Activated CD4-positive, alpha-beta T cell treated with anti-CD3 and anti-CD28 coated beads for 36 hours (primary cell): Measurements from ENCODE around the gene NANOGP8. TPM values are rescaled to one million over a fixed set of nuclear protein-coding genes. Genes with fewer than 3 reads are reported as not detected.

Source experiments
- ATAC-seq: fragments of 200-7000 bp; cut with Tn5 transposase; one replicate; pipeline ENCODE4 v1.10.0; 2021; ENCODE audit warnings: mild to moderate bottlenecking, moderate library complexity
- CTCF ChIA-PET: fragments of 350-600 bp; sonication (Branson Sonifier 250); formaldehyde crosslinking; loops from one replicate; lab custom pipeline; 2021; ENCODE audit warnings: antibody characterized with exemption; lab: Charles Lee
- POLR2A ChIA-PET: fragments of 350-600 bp; sonication (Branson Sonifier 250); formaldehyde crosslinking; loops from one replicate; lab custom pipeline; 2021; ENCODE audit warnings: antibody characterized with exemption, inconsistent platforms; lab: Charles Lee
- DNase-seq: peaks from one replicate; pipeline ENCODE4 v3.0.0-alpha.2; 2020
- H3K27ac Mint-ChIP-seq: one replicate; pipeline ENCODE4 v1.8.0; 2021; ENCODE audit warnings: mixed read lengths
- H3K27me3 Mint-ChIP-seq: one replicate; pipeline ENCODE4 v1.8.0; 2021; ENCODE audit warnings: mixed read lengths
- H3K36me3 Mint-ChIP-seq: one replicate; pipeline ENCODE4 v1.8.0; 2021; ENCODE audit warnings: low read depth, mixed read lengths
- H3K4me1 Mint-ChIP-seq: one replicate; pipeline ENCODE4 v1.8.0; 2021; ENCODE audit warnings: mixed read lengths
- H3K4me3 Mint-ChIP-seq: one replicate; pipeline ENCODE4 v1.8.0; 2021; ENCODE audit warnings: mild to moderate bottlenecking, moderate library complexity, mixed read lengths
- H3K9me3 Mint-ChIP-seq: one replicate; pipeline ENCODE4 v1.8.0; 2021; ENCODE audit warnings: low read depth, mixed read lengths
- intact Hi-C, 2 experiments: fragments of 100-400 bp; cut with DNase I in 1 of 2; cut with micrococcal nuclease in 1 of 2; formaldehyde crosslinking; loops; one replicate each; pipeline versions ENCODE4 v1.14.2 to v1.15.1; 2022 to 2024; cut with DNase I, micrococcal nuclease
- total RNA-seq, 2 experiments: library from RNA; stranded (reverse); gene quantifications; one replicate each; pipeline ENCODE4 v1.2.3, GENCODE V29; 2021

Gene NANOGP8
- total RNA-seq, 2 experiments from 2014 or later = not detected

- no peaks in the 10 kb centered on the region for H3K36me3 Mint-ChIP-seq
- POLR2A ChIA-PET = no interaction called here
These were observed 30.1 kb upstream of the NANOGP8 start for GRCh38 chr15:35115155-35115725.

GRCh38 chr15:35112346-35112745, 27.3 kb upstream of the NANOGP8 start:
- Mint-ChIP-seq H3K27me3 (no peaks in the 10 kb centered on the region), H3K36me3 (no peaks in the 10 kb centered on the region), H3K4me1 (no peaks in the 10 kb centered on the region), H3K27ac (no peak overlapping the region), H3K4me3 (no peak overlapping the region), H3K9me3 (no peaks in the 10 kb centered on the region)
- CTCF ChIA-PET = interaction anchor here (0.8 kb wide), 1 partner anchor 21 kb away, joined by 4 read pairs; no protein-coding TSS in a partner anchor
- intact Hi-C loops = no loop called here
- POLR2A ChIA-PET = no interaction called here
- ATAC-seq = no peak
- DNase-seq = no peak

More at GRCh38 chr15:35115155-35115725, 30.1 kb upstream of the NANOGP8 start:
- Mint-ChIP-seq H3K27me3 (no peaks in the 10 kb centered on the region), H3K9me3 (no peaks in the 10 kb centered on the region), H3K27ac (no peak overlapping the region), H3K4me3 (no peak overlapping the region), H3K4me1 (no peaks in the 10 kb centered on the region)
- CTCF ChIA-PET = no interaction called here
- DNase-seq (no peak), ATAC-seq (no peak)
- intact Hi-C loops = no loop called here

- Mint-ChIP-seq H3K4me1 (no peaks in the 10 kb centered on the region), H3K9me3 (no peaks in the 10 kb centered on the region), H3K4me3 (no peak overlapping the region), H3K27ac (no peak overlapping the region), H3K36me3 (no peaks in the 10 kb centered on the region), H3K27me3 (no peaks in the 10 kb centered on the region)
- intact Hi-C loops = no loop called here
- CTCF ChIA-PET = interaction anchor here (0.7 to 0.8 kb wide), 2 partner anchors 13 to 21 kb away, joined by 4 read pairs; no protein-coding TSS in a partner anchor
- POLR2A ChIA-PET = no interaction called here
- ATAC-seq (no peak), DNase-seq (no peak)
These were observed 26.8 kb upstream of the NANOGP8 start for GRCh38 chr15:35111861-35112260.

GRCh38 chr15:35108453-35108852, 23.4 kb upstream of the NANOGP8 start:
- POLR2A ChIA-PET = no interaction called here
- H3K4me1 Mint-ChIP-seq = no peaks in the 10 kb centered on the region

GRCh38 chr15:35107561-35107960, 22.5 kb upstream of the NANOGP8 start:
- ATAC-seq (no peak), DNase-seq (no peak)
- Mint-ChIP-seq H3K36me3 (no peaks in the 10 kb centered on the region), H3K27ac (no peak overlapping the region), H3K4me3 (no peak overlapping the region), H3K27me3 (no peaks in the 10 kb centered on the region), H3K4me1 (no peaks in the 10 kb centered on the region), H3K9me3 (no peaks in the 10 kb centered on the region)
- intact Hi-C loops = no loop called here
- CTCF ChIA-PET = interaction anchor here (0.7 kb wide), 1 partner anchor 1108 kb away, joined by 3 read pairs; no protein-coding TSS in a partner anchor
- POLR2A ChIA-PET = no interaction called here

More at GRCh38 chr15:35108453-35108852, 23.4 kb upstream of the NANOGP8 start:
- Mint-ChIP-seq H3K27ac (no peak overlapping the region), H3K27me3 (no peaks in the 10 kb centered on the region), H3K4me3 (no peak overlapping the region), H3K9me3 (no peaks in the 10 kb centered on the region), H3K36me3 (no peaks in the 10 kb centered on the region)
- no peak for ATAC-seq
- intact Hi-C loops = no loop called here
- CTCF ChIA-PET = no interaction called here
- DNase-seq = no peak

- intact Hi-C loops = no loop called here
- H3K27me3 Mint-ChIP-seq = no peaks in the 10 kb centered on the region
- no peak for DNase-seq
- H3K4me1 Mint-ChIP-seq = no peaks in the 10 kb centered on the region
- no peak for ATAC-seq
- ChIA-PET CTCF (no interaction called here), POLR2A (no interaction called here)
- H3K4me3 Mint-ChIP-seq = no peak overlapping the region
- no peaks in the 10 kb centered on the region for H3K36me3 Mint-ChIP-seq
- H3K9me3 Mint-ChIP-seq = no peaks in the 10 kb centered on the region
- no peak overlapping the region for H3K27ac Mint-ChIP-seq
These were observed 22.0 kb upstream of the NANOGP8 start for GRCh38 chr15:35107122-35107521.

GRCh38 chr15:35104526-35105147, 19.5 kb upstream of the NANOGP8 start:
- ChIA-PET CTCF (no interaction called here), POLR2A (no interaction called here)
- Mint-ChIP-seq H3K4me3 (no peak overlapping the region), H3K36me3 (no peaks in the 10 kb centered on the region), H3K27me3 (no peaks in the 10 kb centered on the region), H3K27ac (no peak overlapping the region), H3K4me1 (no peaks in the 10 kb centered on the region), H3K9me3 (no peaks in the 10 kb centered on the region)
- no peak for DNase-seq
- intact Hi-C loops = no loop called here
- ATAC-seq = no peak

GRCh38 chr15:35102186-35102585, 17.1 kb upstream of the NANOGP8 start:
- intact Hi-C loops = no loop called here
- Mint-ChIP-seq H3K36me3 (no peaks in the 10 kb centered on the region), H3K27ac (no peak overlapping the region), H3K27me3 (no peaks in the 10 kb centered on the region), H3K9me3 (no peaks in the 10 kb centered on the region), H3K4me1 (no peaks in the 10 kb centered on the region), H3K4me3 (no peak overlapping the region)
- no peak for DNase-seq
- ChIA-PET POLR2A (no interaction called here), CTCF (no interaction called here)
- ATAC-seq = no peak

- ChIA-PET CTCF (no interaction called here), POLR2A (no interaction called here)
- no peak overlapping the region for H3K27ac Mint-ChIP-seq
- DNase-seq (no peak), ATAC-seq (no peak)
- H3K27me3 Mint-ChIP-seq = no peaks in the 10 kb centered on the region
- intact Hi-C loops = no loop called here
- no peaks in the 10 kb centered on the region for H3K36me3 Mint-ChIP-seq
- no peaks in the 10 kb centered on the region for H3K4me1 Mint-ChIP-seq
- no peak overlapping the region for H3K4me3 Mint-ChIP-seq
- no peaks in the 10 kb centered on the region for H3K9me3 Mint-ChIP-seq
These were observed 16.2 kb upstream of the NANOGP8 start for GRCh38 chr15:35101335-35101734.

- H3K27ac Mint-ChIP-seq = no peak overlapping the region
- no peak for ATAC-seq
- CTCF ChIA-PET = no interaction called here
These were observed 13.6 kb upstream of the NANOGP8 start for GRCh38 chr15:35098737-35099136.

GRCh38 chr15:35095941-35096340, 10.8 kb upstream of the NANOGP8 start:
- H3K36me3 Mint-ChIP-seq = no peaks in the 10 kb centered on the region
- ATAC-seq (no peak), DNase-seq (no peak)
- H3K9me3 Mint-ChIP-seq = no peaks in the 10 kb centered on the region
- CTCF ChIA-PET = no interaction called here
- no peak overlapping the region for H3K4me3 Mint-ChIP-seq
- intact Hi-C loops = no loop called here
- POLR2A ChIA-PET = no interaction called here
- H3K27ac Mint-ChIP-seq = no peak overlapping the region
- H3K4me1 Mint-ChIP-seq = no peaks in the 10 kb centered on the region
- peaks cover 2% of the 10 kb centered on the region for H3K27me3 Mint-ChIP-seq

More at GRCh38 chr15:35098737-35099136, 13.6 kb upstream of the NANOGP8 start:
- POLR2A ChIA-PET = no interaction called here
- no peaks in the 10 kb centered on the region for H3K4me1 Mint-ChIP-seq
- peaks cover 2% of the 10 kb centered on the region for H3K27me3 Mint-ChIP-seq
- H3K4me3 Mint-ChIP-seq = no peak overlapping the region
- H3K9me3 Mint-ChIP-seq = no peaks in the 10 kb centered on the region
- no peak for DNase-seq
- H3K36me3 Mint-ChIP-seq = no peaks in the 10 kb centered on the region
- intact Hi-C loops = no loop called here

- intact Hi-C loops = no loop called here
- Mint-ChIP-seq H3K9me3 (no peaks in the 10 kb centered on the region), H3K4me1 (no peaks in the 10 kb centered on the region), H3K36me3 (no peaks in the 10 kb centered on the region), H3K4me3 (no peak overlapping the region), H3K27me3 (peaks cover 2% of the 10 kb centered on the region), H3K27ac (no peak overlapping the region)
- POLR2A ChIA-PET = no interaction called here
- DNase-seq (no peak), ATAC-seq (no peak)
- CTCF ChIA-PET = no interaction called here
These were observed 7.8 kb upstream of the NANOGP8 start for GRCh38 chr15:35092846-35093245.
